Hematopoietic multipotent progenitor cell treated with erythropoietin and hydrocortisone succinate and interleukin-3 and kit ligand, for 6 days (in vitro differentiated cells): ENCODE results near the gene RPL9.
"Not testable (repeated sequence)": the region's sequence is repeated elsewhere in the genome, so short reads cannot be mapped to it uniquely, and the experiment has no call there.

Source experiments
- DNase-seq: peaks from one replicate; pipeline ENCODE4 v3.0.0-alpha.2; 2015

RPL9 gene

DNA sequence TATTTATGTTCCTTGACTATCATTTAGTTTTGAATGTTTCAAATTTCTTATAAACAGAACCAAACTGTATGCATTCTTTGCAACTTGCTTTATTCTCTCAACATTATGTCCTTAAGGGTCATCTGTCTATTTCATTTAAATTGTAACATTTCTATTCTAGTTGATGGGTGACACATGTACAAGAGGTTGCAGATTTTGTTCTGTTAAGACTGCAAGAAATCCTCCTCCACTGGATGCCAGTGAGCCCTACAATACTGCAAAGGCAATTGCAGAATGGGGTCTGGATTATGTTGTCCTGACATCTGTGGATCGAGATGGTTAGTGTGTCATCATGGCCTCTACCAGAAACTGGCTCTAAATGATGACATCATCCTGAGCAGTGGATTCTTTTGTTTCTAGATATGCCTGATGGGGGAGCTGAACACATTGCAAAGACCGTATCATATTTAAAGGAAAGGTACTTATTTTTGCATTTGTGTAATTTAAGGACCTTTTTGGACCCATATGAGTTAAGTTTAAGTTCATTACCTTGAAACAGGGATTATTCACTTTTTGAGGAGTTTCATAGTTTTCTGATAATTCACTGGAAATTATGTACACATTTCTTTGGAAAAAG is 6.3 kb upstream of the RPL9 start:
- DNase-seq = peak; percentile 77

- DNase-seq = not testable (repeated sequence)
These were observed 589 bp downstream of the RPL9 start for GRCh38 chr4:39458161-39458504.

DNA sequence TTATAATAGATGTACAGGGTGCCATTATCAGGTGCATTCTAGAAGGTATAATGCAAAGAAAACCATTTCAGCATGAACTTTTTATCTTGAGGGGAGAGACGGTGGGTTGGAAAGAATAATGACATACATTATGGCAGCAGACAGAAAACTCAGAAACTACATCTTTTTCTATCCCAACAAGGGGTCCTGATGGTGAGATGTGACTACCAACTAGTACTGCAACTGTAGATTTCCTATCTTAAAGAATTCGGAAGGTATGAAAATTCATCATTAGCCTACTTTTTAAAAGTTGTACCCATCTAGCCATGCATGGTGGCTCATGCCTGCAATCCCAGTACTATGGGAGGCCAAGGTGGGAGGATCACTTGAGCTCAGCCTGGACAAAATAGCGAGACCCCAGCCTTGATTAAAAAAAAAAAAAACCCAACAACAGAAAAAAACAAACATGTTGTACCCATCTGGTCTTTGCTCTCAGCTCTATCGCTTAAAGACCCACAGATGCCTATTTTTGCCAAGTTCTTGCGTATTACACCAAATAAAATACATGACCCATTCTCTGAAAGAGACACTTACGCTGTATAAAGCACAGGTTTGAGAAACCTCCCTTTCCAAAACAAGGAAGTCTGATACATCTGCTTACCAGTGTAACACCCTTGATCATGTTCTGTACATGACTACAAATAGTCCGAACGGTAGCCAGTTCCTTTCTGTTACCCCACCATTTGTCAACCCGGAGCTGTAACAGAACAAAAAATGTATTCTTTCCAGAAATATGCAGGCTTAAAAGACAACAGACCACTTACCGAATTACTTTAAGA is 1.6 kb downstream of the RPL9 start:
- DNase-seq = no peak

DNA sequence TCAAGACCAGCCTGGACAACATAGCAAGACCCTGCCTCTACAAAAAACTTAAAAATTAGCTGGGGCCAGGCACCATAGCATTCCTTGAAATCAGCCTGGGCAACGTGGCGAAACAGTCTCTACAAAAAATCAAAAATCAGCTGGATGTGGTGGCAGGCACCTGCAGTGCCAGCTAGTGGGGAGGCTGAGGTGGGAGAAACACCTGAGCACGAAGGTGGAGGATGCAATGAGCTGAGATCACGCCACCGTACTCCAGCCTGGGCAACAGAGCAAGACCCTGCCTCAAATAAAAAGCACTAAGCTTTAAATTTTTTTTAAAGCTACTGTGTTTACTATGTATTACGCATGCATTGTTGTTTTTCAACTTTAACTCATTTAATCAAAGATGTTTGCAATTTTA is 3.2 kb downstream of the RPL9 start:
- DNase-seq = no peak

- DNase-seq = no peak
These were observed 5.0 kb downstream of the RPL9 start for GRCh38 chr4:39453738-39454137.

- no peak for DNase-seq
These were observed 5.7 kb downstream of the RPL9 start for GRCh38 chr4:39452860-39453587.

DNA sequence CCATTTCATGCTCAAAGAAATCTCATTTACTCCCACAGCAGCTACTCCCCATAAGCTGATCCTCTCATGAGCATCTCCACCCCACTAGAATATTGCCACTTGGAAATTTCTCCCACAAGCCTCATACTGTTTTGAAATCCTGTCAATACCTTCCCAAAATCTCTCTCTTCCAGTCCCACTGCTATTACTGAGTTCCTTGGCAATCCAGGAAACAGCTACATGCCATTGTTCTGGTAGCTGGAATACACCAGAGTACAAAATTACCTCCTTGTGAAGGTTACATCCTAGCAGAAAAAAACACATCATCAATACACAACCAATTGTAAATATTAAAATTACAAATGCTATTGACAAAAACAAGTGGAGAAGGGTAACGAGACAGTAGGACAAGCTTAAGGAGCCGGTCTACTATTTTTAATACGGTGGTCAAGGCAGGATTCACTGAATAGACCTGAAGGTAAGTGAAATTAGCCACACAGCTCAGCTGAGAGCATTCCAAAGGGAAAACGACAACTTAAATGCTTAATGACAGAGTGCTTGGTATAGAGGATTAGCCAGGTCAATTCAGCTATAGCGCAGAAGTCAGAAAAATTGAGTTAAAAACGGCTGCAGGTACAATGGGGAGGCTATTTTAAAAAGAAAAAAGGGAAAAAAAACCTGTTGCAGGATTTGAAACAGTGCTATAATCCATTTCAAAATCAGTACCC is 6.4 kb downstream of the RPL9 start:
- DNase-seq = no peak

DNA sequence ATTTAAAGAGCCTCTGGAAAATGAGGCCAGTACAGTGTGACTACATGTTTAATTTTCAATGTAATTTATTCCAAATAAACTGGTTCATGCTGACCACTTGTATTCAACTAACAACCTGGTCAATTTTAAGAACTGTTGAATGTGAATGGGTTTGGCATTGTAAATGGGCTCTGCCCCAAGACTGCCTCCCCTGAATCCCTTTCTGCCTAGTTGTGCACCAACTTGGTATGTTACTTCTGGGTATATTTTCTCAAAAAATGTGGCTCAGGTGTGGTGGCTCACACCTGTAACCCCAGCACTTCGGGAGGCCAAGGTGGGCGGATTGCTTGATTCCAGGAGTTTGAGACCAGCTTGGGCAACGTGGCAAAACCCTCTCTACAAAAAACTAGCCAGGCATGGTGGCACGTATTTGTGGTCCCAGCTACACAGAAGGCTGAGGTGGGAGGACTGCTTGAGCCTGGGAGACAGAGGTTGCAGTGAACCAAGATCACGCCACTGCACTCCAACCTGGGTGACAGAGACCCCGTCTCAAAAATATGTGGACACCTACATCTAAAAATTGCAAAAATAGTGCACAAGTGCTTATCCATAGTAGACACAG is 7.2 kb downstream of the RPL9 start:
- no peak for DNase-seq

- DNase-seq = no peak
These were observed 8.1 kb downstream of the RPL9 start for GRCh38 chr4:39450618-39451017.

DNA sequence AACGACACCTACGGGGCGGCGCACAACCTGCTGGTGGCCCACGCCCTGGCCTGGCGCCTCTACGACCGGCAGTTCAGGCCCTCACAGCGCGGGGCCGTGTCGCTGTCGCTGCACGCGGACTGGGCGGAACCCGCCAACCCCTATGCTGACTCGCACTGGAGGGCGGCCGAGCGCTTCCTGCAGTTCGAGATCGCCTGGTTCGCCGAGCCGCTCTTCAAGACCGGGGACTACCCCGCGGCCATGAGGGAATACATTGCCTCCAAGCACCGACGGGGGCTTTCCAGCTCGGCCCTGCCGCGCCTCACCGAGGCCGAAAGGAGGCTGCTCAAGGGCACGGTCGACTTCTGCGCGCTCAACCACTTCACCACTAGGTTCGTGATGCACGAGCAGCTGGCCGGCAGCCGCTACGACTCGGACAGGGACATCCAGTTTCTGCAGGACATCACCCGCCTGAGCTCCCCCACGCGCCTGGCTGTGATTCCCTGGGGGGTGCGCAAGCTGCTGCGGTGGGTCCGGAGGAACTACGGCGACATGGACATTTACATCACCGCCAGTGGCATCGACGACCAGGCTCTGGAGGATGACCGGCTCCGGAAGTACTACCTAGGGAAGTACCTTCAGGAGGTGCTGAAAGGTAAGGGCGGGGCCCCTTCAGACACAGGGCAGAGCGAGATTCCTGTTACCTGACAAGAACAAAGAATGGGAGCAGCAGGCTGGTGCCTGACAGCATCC is 11.7 kb downstream of the RPL9 start:
- peak; percentile 65 for DNase-seq

DNA sequence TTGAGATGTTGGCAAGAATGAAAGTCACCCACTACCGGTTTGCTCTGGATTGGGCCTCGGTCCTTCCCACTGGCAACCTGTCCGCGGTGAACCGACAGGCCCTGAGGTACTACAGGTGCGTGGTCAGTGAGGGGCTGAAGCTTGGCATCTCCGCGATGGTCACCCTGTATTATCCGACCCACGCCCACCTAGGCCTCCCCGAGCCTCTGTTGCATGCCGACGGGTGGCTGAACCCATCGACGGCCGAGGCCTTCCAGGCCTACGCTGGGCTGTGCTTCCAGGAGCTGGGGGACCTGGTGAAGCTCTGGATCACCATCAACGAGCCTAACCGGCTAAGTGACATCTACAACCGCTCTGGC is 12.3 kb downstream of the RPL9 start:
- DNase-seq = no peak

DNA sequence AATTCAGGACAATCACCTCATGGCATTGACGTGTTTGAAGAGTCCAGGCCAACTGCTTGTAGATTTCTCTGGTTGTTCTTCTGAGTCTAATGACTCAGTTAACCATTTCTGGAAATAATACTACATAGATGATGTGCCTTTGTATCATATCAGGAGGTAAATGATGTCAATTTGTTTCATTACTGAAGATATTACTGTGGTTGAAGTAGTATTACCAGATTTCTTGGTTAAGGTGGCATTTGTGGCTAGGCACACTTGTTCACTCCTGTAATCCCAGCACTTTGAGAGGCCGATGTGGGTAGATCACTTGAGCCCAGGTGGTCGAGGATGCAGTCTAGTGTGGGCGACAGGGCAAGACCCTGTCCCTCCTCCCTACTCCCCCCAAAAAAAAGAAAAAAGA is 15.7 kb downstream of the RPL9 start:
- DNase-seq = no peak

GRCh38 chr4:39441593-39441992 is 17.1 kb downstream of the RPL9 start:
- DNase-seq = no peak

GRCh38 chr4:39435659-39436563 is 22.8 kb downstream of the RPL9 start:
- no peak for DNase-seq

- no peak for DNase-seq
These were observed 24.7 kb downstream of the RPL9 start for GRCh38 chr4:39433878-39434492.

GRCh38 chr4:39429476-39430334 is 29.0 kb downstream of the RPL9 start:
- no peak for DNase-seq

DNA sequence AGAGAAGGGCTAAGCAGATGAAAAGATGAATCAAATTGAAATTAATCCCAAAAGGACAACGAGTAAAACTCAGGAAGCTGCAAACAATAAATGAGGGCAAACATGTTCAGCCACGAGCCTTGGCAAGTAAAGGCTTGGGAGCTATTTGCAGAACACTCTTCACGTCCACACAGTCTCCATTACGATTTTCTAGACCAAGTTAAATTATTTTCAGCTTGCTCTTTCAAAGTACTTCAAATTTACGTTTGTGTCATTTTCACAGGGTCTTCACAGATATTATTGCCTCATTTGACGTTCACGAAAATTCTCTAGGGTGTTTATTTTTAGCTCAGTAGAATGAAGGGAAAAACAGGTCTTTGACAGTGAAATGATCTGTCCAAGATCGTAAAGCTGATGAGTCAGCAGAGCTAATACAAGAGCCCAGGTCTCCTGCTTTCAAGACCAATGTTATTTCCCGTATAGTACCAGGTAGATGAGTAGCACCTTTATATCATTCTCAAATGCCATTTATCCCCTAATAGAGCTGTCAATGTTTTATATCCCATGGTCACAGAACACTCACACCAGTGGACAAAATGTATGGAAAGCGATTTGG is 31.1 kb downstream of the RPL9 start:
- no peak for DNase-seq

DNA sequence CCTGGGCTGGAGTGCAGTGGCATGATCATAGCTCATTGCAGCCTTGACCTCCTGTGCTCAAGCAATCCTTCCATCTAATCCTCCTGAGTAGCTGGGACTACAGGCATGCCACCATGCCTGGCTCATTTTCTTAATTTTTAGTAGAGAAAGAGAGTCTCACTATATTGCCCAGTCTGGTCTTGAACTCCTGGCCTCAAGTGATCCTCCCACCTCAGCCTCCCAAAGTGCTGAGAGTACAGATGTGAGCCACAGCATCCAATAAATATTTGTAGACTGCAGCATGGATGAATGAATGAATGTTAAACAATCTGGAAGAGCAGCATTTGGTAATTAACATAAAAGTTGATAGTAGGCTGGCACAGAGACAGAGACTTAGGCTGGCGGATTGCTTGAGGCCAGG is 32.0 kb downstream of the RPL9 start:
- DNase-seq = no peak

DNA sequence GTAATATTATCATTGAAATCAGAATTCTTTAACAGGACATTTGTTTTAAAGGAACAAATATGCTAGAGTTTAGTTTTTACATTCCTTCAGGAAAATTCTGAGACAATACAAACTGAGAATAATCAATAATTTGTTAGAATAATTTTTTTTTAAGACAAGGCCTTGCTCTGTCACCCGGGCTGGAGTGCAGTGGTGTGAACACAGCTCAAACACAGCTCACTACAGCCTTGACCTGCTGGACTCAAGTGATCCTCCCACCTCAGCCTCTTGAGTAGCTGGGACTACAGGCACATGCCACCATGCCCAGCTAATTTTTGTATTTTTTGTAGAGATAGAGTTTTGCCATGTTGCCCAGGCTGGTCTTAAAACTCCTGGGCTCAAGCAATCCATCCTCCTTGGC is 33.4 kb downstream of the RPL9 start:
- not testable (repeated sequence) for DNase-seq
